ENCODE measurements around the gene SKI. TPM values are rescaled to one million over a fixed set of nuclear protein-coding genes. Genes with fewer than 3 reads are reported as not detected.
A peak's percentile ranks its signal among the peaks of the same experiment; 100 is the strongest.

The SKI gene
- total and polyA plus RNA-seq, 2 donors (not counting 1 experiment from before 2014, with no cell fraction given): 11.6 to 21.8 TPM

- TF ChIP-seq CTCF (conservative IDR thresholded peaks at IDR 0.05 in 1 of 2, IDR thresholded peaks at IDR 0.05 in 1 of 2; ENCODE audit: low read depth in 1 of 2, low read length in 2 of 2) (no peak), EZH2 (IDR thresholded peaks at IDR 0.05; ENCODE audit: low read length, missing control alignments) (no peak)
- Histone ChIP-seq H3K36me3 (ENCODE audit: control insufficient read depth, insufficient read depth, low read length) (peaks cover 2% of the 10 kb centered on the region), H3K79me2 (ENCODE audit: control insufficient read depth, insufficient read depth, low read length) (peaks cover 10% of the 10 kb centered on the region)
Observed at GRCh38 chr1:2196901-2197638, 31.0 kb upstream of the SKI start.

GRCh38 chr1:2197707-2198165 is 30.4 kb upstream of the SKI start:
- Histone ChIP-seq H3K4me2 (ENCODE audit: extremely low read depth, insufficient read depth, low read length) (no peak overlapping the region), H3K36me3 (ENCODE audit: control insufficient read depth, insufficient read depth, low read length) (peaks cover 1% of the 10 kb centered on the region), H3K4me3 (replicated peaks in 1 of 4; ENCODE audit: control extremely low read depth in 1 of 4, insufficient read depth in 1 of 4, low read depth in 3 of 4, low read length in 4 of 4) (no peak overlapping the region), H3K9me3 (ENCODE audit: control insufficient read depth, insufficient read depth, low read depth, low read length) (no peaks in the 10 kb centered on the region), H3K79me2 (ENCODE audit: control insufficient read depth, insufficient read depth, low read length) (peaks cover 9% of the 10 kb centered on the region), H3K4me1 (ENCODE audit: control insufficient read depth, extremely low read depth, insufficient read depth, low read length) (peaks cover 6% of the 10 kb centered on the region), H4K20me1 (ENCODE audit: control insufficient read depth, extremely low read depth, insufficient read depth, low read length) (no peaks in the 10 kb centered on the region), H3K9ac (ENCODE audit: insufficient read depth, low read length) (no peak overlapping the region), H3K27me3 (ENCODE audit: control insufficient read depth, insufficient read depth, low read length) (no peaks in the 10 kb centered on the region), H3K27ac (ENCODE audit: insufficient read depth, low read length) (no peak overlapping the region), H2AFZ (ENCODE audit: low read length) (no peak overlapping the region)
- TF ChIP-seq CTCF (conservative IDR thresholded peaks at IDR 0.05 in 1 of 2, IDR thresholded peaks at IDR 0.05 in 1 of 2; ENCODE audit: low read depth in 1 of 2, low read length in 2 of 2): no peak
- TF ChIP-seq EZH2 (IDR thresholded peaks at IDR 0.05; ENCODE audit: low read length, missing control alignments): no peak
- DNase-seq (ENCODE audit: low read depth in 2 of 2): no peak

More at GRCh38 chr1:2196901-2197638, 31.0 kb upstream of the SKI start:
- no peak overlapping the region for H3K27ac ChIP-seq (ENCODE audit: insufficient read depth, low read length)
- DNase-seq (ENCODE audit: low read depth in 2 of 2): no peak
- H3K4me3 ChIP-seq (replicated peaks in 1 of 4; ENCODE audit: control extremely low read depth in 1 of 4, insufficient read depth in 1 of 4, low read depth in 3 of 4, low read length in 4 of 4): no peak overlapping the region
- H2AFZ ChIP-seq (ENCODE audit: low read length): no peak overlapping the region
- H3K4me2 ChIP-seq (ENCODE audit: extremely low read depth, insufficient read depth, low read length): no peak overlapping the region
- no peak overlapping the region for H3K9ac ChIP-seq (ENCODE audit: insufficient read depth, low read length)
- H3K4me1 ChIP-seq (ENCODE audit: control insufficient read depth, extremely low read depth, insufficient read depth, low read length): peaks cover 10% of the 10 kb centered on the region
- no peaks in the 10 kb centered on the region for H4K20me1 ChIP-seq (ENCODE audit: control insufficient read depth, extremely low read depth, insufficient read depth, low read length)
- H3K27me3 ChIP-seq (ENCODE audit: control insufficient read depth, insufficient read depth, low read length): no peaks in the 10 kb centered on the region
- no peaks in the 10 kb centered on the region for H3K9me3 ChIP-seq (ENCODE audit: control insufficient read depth, insufficient read depth, low read depth, low read length)

GRCh38 chr1:2198571-2198970 is 29.5 kb upstream of the SKI start:
- H3K27me3 ChIP-seq (ENCODE audit: control insufficient read depth, insufficient read depth, low read length): no peaks in the 10 kb centered on the region
- no peaks in the 10 kb centered on the region for H3K9me3 ChIP-seq (ENCODE audit: control insufficient read depth, insufficient read depth, low read depth, low read length)
- H3K9ac ChIP-seq (ENCODE audit: insufficient read depth, low read length): peak overlapping the region; percentile 21
- H3K36me3 ChIP-seq (ENCODE audit: control insufficient read depth, insufficient read depth, low read length): no peaks in the 10 kb centered on the region
- TF ChIP-seq EZH2 (IDR thresholded peaks at IDR 0.05; ENCODE audit: low read length, missing control alignments) (no peak), CTCF (conservative IDR thresholded peaks at IDR 0.05 in 1 of 2, IDR thresholded peaks at IDR 0.05 in 1 of 2; ENCODE audit: low read depth in 1 of 2, low read length in 2 of 2) (no peak)
- no peak overlapping the region for H3K4me3 ChIP-seq (replicated peaks in 1 of 4; ENCODE audit: control extremely low read depth in 1 of 4, insufficient read depth in 1 of 4, low read depth in 3 of 4, low read length in 4 of 4)
- H3K4me1 ChIP-seq (ENCODE audit: control insufficient read depth, extremely low read depth, insufficient read depth, low read length): peaks cover 2% of the 10 kb centered on the region
- no peak overlapping the region for H3K4me2 ChIP-seq (ENCODE audit: extremely low read depth, insufficient read depth, low read length)
- no peak for DNase-seq (ENCODE audit: low read depth in 2 of 2)
- H2AFZ ChIP-seq (ENCODE audit: low read length): no peak overlapping the region
- H3K27ac ChIP-seq (ENCODE audit: insufficient read depth, low read length): peak overlapping the region; percentile 81
- H3K79me2 ChIP-seq (ENCODE audit: control insufficient read depth, insufficient read depth, low read length): peaks cover 4% of the 10 kb centered on the region
- H4K20me1 ChIP-seq (ENCODE audit: control insufficient read depth, extremely low read depth, insufficient read depth, low read length): no peaks in the 10 kb centered on the region
